DMS79 (cell line): ENCODE results near the gene HOXB3.
A peak's percentile ranks its signal among the peaks of the same experiment; 100 is the strongest.

ENCODE experiments used
- DNase-seq: peaks from one replicate; lab custom pipeline; 2025; lab: John Stamatoyannopoulos, UW

The HOXB3 gene

GRCh38 chr17:48589831-48590606 is at the start of gene HOXB3:
TSS of gene HOXB3 (minus strand) at chr17:48590241. CDS start at chr17:48552474, 37,767 bp downstream.
- DNase-seq = no peak

DNA sequence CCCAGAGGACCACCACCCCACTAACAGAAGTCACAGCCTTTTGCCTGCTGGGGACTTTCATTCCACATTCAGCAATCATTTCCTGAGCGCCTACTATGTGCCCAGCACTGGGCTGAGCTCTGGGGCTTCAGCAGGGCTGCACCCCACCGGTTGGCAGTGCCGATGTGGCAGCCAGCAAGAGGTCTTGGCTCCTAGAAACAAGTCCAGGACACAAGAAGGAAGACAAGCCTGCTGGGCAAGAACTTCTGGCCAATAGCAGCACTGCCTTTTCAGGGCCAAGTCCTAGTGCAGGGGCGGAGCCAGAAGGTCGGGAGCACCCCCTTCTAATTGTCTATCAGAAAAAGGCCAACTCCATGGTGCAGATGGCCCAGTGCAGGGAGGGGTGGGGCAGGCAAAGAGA is 49.1 kb upstream of the HOXB3 start:
- DNase-seq = no peak

DNA sequence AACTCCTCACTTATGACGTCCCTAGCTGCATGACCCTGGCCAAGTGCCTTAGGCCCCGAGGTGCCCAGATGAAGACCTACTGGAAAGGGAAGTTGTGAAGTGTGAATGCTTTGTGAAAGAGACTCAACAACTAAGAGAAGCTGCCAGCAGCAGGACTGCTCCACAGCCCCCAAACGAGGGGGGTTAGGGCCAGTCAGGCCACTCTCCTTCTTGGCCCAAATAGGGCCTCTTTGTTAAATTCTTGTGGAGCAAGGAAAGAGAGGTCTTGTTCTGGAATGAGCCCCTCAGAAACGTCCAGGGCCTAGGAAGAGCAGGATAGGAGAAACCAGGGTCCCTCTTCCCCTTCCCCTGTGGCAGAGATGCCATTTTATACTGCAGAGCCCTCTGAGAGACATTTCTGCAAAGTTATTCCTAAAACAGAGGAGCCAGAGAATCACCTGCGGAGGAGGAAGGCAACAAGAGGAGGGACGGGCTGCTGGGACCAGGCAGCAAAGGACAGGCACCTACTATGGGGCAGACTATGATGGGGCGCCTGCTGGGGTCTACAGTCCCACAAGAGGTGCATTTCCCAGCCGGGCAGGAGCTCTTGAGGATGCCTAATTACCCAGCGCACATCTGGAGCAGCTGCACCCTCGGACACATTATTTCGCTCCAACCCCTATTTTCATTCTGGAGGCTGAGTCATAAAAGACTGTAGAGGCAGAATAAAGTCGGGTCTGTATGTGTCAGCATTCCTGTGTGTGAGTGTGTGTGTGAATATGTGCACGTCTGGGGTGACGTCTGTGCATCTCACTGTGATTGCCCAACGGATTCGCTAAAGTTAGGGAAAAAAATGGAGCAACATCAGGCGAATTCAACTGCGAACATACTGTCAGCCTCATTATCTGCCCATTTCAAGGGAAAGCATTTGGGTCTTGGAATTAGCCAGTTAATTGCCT is 47.6 kb upstream of the HOXB3 start:
- no peak for DNase-seq

DNA sequence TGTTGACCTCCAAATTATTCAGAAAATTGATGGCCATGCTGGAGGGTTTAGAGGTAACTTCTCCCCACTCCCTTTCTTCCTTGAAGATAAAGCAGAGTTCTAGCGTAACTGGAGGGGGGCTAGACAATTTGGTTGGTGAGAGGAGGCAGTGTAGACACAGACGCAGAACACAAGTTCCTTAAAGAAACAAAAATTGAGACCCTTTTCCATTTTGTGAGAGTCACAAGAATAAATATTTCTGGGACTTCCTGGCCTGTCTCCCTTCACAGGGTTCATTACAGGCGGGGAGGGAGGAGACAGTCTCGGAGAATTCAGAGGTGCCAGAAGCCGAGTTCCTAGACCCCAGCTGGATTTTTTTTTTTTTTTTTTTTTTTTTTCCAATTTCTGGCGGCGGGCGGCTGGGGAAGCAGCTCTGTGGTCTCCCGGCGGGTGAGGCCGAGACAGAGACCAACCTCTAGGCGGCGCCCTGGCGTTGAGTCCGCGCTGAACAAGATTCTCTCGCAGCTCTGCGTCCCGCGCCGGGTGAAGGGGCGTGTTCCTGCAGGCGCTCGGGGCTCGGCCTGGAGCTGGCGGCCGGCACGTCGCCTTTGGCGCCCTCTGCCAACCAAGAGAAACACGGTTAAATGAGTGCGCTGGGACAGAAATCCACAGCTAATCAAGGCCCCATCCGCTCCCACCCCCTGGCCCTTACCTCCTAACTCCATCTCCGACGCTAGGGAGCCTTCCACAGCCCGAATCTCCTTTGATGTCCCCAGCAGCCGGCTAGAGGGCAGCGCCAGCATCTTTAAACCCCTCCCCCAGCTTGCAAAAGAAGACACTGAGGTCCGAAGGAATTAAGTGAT is 46.4 kb upstream of the HOXB3 start:
- no peak for DNase-seq

DNA sequence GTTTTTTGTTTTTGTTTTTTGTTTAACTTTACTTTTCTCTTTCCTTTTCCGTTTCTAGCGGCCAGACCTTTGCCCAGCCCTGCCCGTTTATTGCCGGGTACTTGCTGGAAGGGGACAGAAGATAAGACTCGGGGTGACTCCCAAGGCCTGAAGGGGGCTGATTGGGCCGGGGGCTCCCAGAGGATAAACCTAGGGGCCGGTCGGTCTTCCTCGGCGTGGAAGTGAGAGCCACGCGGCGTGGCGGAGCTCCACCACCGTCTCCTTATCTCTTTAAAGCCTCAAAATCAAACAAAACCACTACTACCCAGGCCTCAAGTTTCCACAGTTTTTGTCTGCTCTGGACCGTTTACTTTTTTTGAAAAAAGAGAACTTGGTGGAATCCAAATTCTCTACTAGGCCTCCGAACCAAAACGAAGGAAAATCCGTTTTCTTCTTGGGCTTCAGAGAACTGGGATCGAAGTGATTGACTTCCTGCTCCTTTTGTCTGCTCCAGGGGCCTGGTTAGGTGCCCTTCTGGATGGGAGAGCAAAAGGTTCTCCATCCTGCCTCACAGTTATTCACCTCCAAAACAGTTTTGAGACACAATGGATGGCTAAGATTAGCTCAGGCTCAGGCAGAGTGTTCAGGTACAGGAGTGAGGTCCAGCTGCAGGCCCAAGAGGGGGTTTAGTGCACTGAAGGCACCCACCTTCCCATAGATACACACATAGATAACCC is 44.6 kb upstream of the HOXB3 start:
- no peak for DNase-seq

GRCh38 chr17:48633266-48633677 is 43.2 kb upstream of the HOXB3 start:
- DNase-seq = no peak

- DNase-seq = no peak
These were observed 42.7 kb upstream of the HOXB3 start for GRCh38 chr17:48632579-48633265.

- DNase-seq = no peak
These were observed 41.9 kb upstream of the HOXB3 start for GRCh38 chr17:48631693-48632578.

- DNase-seq = no peak
These were observed 41.1 kb upstream of the HOXB3 start for GRCh38 chr17:48630925-48631692.

DNA sequence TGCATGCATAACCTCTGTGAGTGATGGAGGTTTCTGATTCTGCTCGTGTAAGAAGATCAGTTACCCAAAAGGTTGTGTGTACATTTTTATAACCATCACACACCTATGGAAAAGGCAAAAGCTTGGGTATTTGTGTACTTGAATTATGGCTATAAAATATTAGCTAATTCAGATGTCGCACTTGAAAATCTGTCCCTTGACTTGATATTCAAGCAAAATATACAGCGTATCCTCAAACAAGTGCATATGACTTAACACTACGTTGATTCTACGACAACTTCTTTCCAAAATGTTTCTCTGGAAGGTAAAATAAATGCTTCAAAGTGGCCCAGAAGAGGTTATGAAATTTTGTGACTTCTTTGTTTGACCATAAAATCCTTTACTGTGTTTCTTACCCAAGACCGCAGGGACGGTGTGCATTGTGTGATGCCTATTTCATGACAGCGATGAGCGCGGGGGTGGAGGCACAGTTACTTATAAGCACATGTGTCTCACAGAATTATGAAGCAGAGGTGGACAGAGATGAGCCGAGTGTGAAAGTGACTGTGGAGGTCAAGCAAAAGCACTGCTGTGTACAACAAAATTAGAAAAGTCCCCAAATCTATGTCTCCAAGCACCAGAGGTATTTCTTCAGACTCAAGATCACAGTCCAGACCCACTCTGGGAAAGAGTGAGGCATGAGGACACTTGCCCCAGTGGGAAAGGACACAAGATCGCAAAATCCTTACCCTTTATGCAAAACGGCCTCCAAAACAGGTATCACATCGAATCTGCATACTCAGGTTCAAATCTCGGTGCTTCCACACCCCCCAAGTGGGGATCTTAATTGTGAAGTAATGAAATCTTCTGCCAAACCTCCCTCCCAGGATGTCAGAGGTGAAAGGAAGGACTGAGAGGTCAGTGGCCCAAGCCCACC is 40.2 kb upstream of the HOXB3 start:
- no peak for DNase-seq

GRCh38 chr17:48629411-48629759 is 39.3 kb upstream of the HOXB3 start:
- no peak for DNase-seq

DNA sequence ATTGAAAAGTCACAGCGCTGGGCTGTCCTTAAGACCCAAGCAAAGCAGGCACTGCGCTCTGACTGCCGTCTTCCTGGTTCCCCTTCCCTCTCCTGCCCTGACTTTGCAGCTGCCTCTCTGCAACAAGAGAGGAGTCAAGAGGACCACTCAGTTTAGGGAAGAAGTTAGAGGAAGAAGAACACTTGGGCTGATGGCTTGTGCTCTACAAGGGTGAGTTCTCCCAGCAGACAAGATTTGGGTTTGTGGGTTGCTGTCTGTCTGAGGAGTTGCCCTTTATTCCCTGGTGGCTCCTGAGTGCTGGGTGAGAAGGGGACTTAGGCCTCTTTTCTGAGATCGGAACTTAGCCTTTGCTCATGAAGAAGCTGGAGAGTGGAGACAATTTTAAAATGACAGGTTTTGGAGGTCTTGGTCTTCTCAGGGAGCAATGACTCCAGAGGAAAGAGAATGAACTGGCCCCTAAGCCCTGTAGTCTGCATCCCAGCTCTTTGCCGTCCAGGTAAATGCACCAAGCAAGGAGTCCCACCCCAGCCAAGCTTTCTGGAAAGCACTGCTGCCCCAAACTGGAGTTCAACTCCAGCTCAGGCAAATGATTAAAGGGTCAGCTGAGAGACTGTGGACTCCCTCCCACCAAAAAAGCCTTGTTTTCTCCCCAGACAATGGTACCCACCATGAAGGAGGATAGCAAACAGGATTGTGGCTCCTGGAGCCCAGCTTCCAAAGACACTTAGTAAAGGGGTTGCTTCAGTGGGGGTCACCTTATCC is 38.8 kb upstream of the HOXB3 start:
- DNase-seq = no peak

- DNase-seq = no peak
These were observed 37.8 kb upstream of the HOXB3 start for GRCh38 chr17:48627623-48628521.

DNA sequence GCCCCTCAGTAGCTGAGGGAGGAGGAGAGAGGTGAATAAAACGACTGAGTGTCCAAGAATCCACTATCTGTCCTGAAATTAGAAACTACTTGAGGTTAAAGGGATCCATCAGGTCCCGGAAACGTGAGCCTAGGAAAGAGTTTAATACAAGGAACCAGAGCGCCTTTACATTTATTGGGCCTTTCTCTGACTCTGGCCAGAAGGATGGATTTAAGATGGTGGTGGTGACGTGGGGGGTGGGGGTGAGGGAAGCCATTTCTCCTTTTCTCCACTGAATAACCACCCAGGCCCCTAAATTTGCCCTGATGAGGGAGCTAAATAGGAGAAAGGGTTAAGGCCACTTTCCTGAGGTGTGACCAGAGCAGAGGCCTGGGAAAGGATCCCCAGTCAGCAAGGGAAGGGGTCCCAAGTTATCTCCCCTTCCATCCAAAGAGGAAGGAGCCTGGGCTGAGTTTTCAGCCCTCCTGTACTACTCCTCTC is 37.1 kb upstream of the HOXB3 start:
- no peak for DNase-seq

DNA sequence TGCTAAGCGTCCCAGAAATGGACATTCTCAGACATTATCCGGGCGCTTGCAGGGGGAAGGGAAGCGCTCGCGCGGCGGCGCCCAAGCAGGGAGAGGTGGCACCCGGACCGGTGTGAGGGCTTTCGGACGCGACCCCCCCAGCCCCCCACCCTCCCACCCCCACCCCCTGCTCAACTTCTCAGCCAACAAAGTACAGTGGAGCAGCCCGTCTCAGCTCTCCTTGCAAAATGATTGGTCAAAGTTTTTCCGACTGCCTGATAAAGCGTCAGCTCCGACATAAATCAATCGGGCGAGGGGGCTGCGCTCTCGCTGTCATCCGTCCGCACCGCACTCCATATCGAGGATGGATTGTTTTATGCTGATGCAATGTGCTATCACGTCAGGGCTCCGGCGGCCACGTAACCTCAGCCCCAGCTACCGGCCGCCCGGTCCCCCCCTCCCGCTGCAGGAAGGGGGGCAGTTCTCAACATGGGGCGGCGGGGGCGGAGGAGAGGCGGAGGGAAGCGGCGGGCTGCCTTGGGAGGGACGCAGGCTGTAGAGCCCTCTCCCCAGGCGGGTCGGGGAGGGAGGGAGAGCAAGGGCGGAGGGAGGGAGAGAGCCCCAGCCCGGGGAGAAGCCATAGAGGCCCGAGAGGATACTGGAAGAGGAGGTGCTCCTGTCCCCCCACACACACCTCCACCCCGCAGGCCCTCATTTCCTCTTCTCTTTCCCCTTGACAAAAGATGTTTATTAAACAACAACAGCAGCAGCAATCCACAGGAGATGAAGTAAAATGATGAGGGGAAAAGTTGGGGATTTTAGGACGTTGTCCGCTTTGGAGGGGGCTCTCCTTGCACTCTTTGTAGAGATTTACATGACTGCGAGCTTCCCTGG is 36.4 kb upstream of the HOXB3 start, which contains the start of gene HOXB9:
Gene HOXB9 (minus strand): TSS at position 114 of the 873 bp plus-strand sequence. CDS start 89 bp downstream, at position 25.
- DNase-seq = peak; percentile 20
